GM23248 (cell line): ENCODE results near the gene MAP3K14.

Experiments
- EZH2 ChIP-seq: fragments of 200-600 bp; sonication (generic); IDR thresholded peaks from 2 replicates; pipeline ENCODE4 v1.6.1; 2018; ENCODE audit warnings: antibody characterized with exemption, mild to moderate bottlenecking; ENCODE audit not compliant: insufficient read depth, poor library complexity, severe bottlenecking
- EZH2phosphoT487 ChIP-seq: fragments of 200-600 bp; sonication (generic); IDR thresholded peaks from 2 replicates; pipeline ENCODE4 v1.6.1; 2018; ENCODE audit warnings: antibody characterized with exemption, moderate library complexity, mild to moderate bottlenecking, low read depth; ENCODE audit not compliant: insufficient read depth

GRCh38 chr17:45320349-45320930 is 3.6 kb upstream of the MAP3K14 start:
- TF ChIP-seq EZH2, result no peak
- TF ChIP-seq EZH2phosphoT487, result no peak
